WTC11 (cell line): ENCODE measurements around the gene SH2D1B. TPM values are rescaled to one million over a fixed set of nuclear protein-coding genes. Genes with fewer than 3 reads are reported as not detected.

Experiments
- ATAC-seq: fragments of 200-7000 bp; cut with Tn5 transposase; 2 replicates; pipeline ENCODE4 v1.10.0; 2021; ENCODE audit warnings: mild to moderate bottlenecking, moderate library complexity
- CTCF ChIA-PET: fragments of 300-600 bp; sonication (Branson Sonifier 250); formaldehyde crosslinking; loops from one replicate; lab custom pipeline; 2021; ENCODE audit warnings: antibody characterized with exemption; lab: Charles Lee
- POLR2A ChIA-PET: fragments of 350-600 bp; sonication (Branson Sonifier 250); formaldehyde crosslinking; loops from one replicate; lab custom pipeline; 2021; ENCODE audit warnings: antibody characterized with exemption; lab: Charles Lee
- DNase-seq: peaks from one replicate; pipeline ENCODE4 v3.0.0; 2021; ENCODE audit warnings: low spot score
- H3K27ac Mint-ChIP-seq: 2 replicates; pipeline ENCODE4 v1.8.0; 2021; ENCODE audit warnings: mixed read lengths
- H3K27me3 Mint-ChIP-seq: 2 replicates; pipeline ENCODE4 v1.8.0; 2021; ENCODE audit warnings: low read depth, mild to moderate bottlenecking, moderate library complexity, mixed read lengths
- H3K36me3 Mint-ChIP-seq: 2 replicates; pipeline ENCODE4 v1.8.0; 2021; ENCODE audit warnings: mixed read lengths
- H3K4me1 Mint-ChIP-seq: 2 replicates; pipeline ENCODE4 v1.8.0; 2022; ENCODE audit warnings: mixed read lengths
- H3K4me3 Mint-ChIP-seq: 2 replicates; pipeline ENCODE4 v1.8.0; 2021; ENCODE audit warnings: mild to moderate bottlenecking, moderate library complexity, mixed read lengths
- H3K9me3 Mint-ChIP-seq: 2 replicates; pipeline ENCODE4 v1.8.0; 2021; ENCODE audit warnings: mixed read lengths
- CBFB ChIP-seq: sonication (generic); formaldehyde crosslinking; IDR thresholded peaks from 2 replicates; pipeline ENCODE4 v1.8.1; 2022; ENCODE audit warnings: mild to moderate bottlenecking, low read depth, missing genetic modification reagents
- ELF4 ChIP-seq: sonication (generic); formaldehyde crosslinking; IDR thresholded peaks from 2 replicates; pipeline ENCODE4 v1.8.1; 2022; ENCODE audit warnings: low read depth, mild to moderate bottlenecking, moderate library complexity, missing genetic modification reagents
- ETV6 ChIP-seq: sonication (generic); formaldehyde crosslinking; IDR thresholded peaks from 2 replicates; pipeline ENCODE4 v1.8.1; 2022; ENCODE audit warnings: mild to moderate bottlenecking, missing genetic modification reagents
- GRHL2 ChIP-seq: fragments of 250-450 bp; sonication (Bioruptor Pico); IDR thresholded peaks from 2 replicates; pipeline ENCODE4 v1.8.0; 2022; ENCODE audit warnings: mild to moderate bottlenecking, moderate library complexity; ENCODE audit not compliant: insufficient replicate concordance, severe bottlenecking
- JAZF1 ChIP-seq: fragments of 250-450 bp; sonication (Bioruptor Pico); IDR thresholded peaks from 2 replicates; pipeline ENCODE4 v1.9.0; 2021; ENCODE audit warnings: moderate library complexity, mild to moderate bottlenecking, inconsistent platforms
- JUN ChIP-seq: sonication (generic); formaldehyde crosslinking; IDR thresholded peaks from 2 replicates; pipeline ENCODE4 v1.8.0; 2023; ENCODE audit warnings: mild to moderate bottlenecking, missing genetic modification reagents
- KAT7 ChIP-seq: sonication (generic); formaldehyde crosslinking; IDR thresholded peaks from 2 replicates; pipeline ENCODE4 v1.8.1; 2023; ENCODE audit warnings: missing genetic modification reagents, mild to moderate bottlenecking, borderline replicate concordance
- MYBL2 ChIP-seq: sonication (generic); formaldehyde crosslinking; IDR thresholded peaks from 2 replicates; pipeline ENCODE4 v1.8.1; 2023; ENCODE audit warnings: mild to moderate bottlenecking, moderate library complexity, missing genetic modification reagents
- NR2C2 ChIP-seq: sonication (generic); formaldehyde crosslinking; IDR thresholded peaks from 2 replicates; pipeline ENCODE4 v1.8.0; 2022; ENCODE audit warnings: mild to moderate bottlenecking, missing genetic modification reagents
- ZBTB21 ChIP-seq: sonication (generic); formaldehyde crosslinking; IDR thresholded peaks from 2 replicates; pipeline ENCODE4 v1.8.1; 2023; ENCODE audit warnings: mild to moderate bottlenecking, missing genetic modification reagents, borderline replicate concordance
- total RNA-seq: library from RNA; stranded (reverse); gene quantifications from 3 replicates; pipeline ENCODE4 v1.2.3, GENCODE V29; 2021
- TF ChIP-seq, protein P1 (sequence below): sonication (generic); formaldehyde crosslinking; IDR thresholded peaks from 2 replicates; pipeline ENCODE4 v1.8.1; 2023; ENCODE audit warnings: mild to moderate bottlenecking, missing genetic modification reagents, moderate library complexity
- TF ChIP-seq, protein P2 (sequence below): sonication (generic); formaldehyde crosslinking; IDR thresholded peaks from 2 replicates; pipeline ENCODE4 v1.8.1; 2022; ENCODE audit warnings: mild to moderate bottlenecking, missing genetic modification reagents, moderate library complexity, borderline replicate concordance
- TF ChIP-seq, protein P3 (sequence below): fragments of 250-450 bp; sonication (Bioruptor Pico); IDR thresholded peaks from 2 replicates; pipeline ENCODE4 v1.8.0; 2021; ENCODE audit warnings: mild to moderate bottlenecking
- TF ChIP-seq, protein P4 (sequence below): sonication (generic); formaldehyde crosslinking; IDR thresholded peaks from 2 replicates; pipeline ENCODE4 v1.8.1; 2022; ENCODE audit warnings: missing genetic modification reagents, borderline replicate concordance
- TF ChIP-seq, protein P5 (sequence below): fragments of 200-600 bp; IDR thresholded peaks from 2 replicates; pipeline ENCODE4 v1.8.0; 2022; ENCODE audit warnings: antibody characterized with exemption
- TF ChIP-seq, protein P6 (sequence below): sonication (generic); formaldehyde crosslinking; IDR thresholded peaks from 2 replicates; pipeline ENCODE4 v1.8.1; 2023; ENCODE audit warnings: mild to moderate bottlenecking, missing genetic modification reagents
- TF ChIP-seq, protein P7 (sequence below): sonication (generic); formaldehyde crosslinking; IDR thresholded peaks from 2 replicates; pipeline ENCODE4 v1.8.1; 2023; ENCODE audit warnings: mild to moderate bottlenecking, missing genetic modification reagents, moderate library complexity

The SH2D1B gene
- total RNA-seq, 1 experiment from 2014 or later: not detected

DNA sequence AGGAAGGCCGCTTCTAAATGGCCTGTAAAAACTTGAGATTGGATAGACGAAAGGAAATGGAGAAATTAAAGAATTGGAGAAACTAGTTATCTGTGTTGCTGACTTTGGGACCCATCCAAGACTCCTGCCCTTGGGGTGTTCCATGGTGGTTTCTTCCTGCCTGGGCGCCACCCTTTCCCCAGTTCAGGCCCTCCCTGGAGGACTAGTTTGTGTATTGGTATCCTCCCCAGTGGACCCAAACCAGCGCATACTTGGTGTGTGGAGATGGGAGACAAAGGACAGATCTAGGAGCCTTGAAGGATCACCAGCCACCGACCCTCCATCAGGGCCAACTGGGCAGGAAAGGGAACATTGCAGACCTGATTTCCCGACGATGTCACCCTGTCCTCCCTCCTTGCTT, 42.4 kb downstream of the SH2D1B start (continued):
- no peak for TF ChIP-seq NR2C2 (CRISPR knock-in tag)

DNA sequence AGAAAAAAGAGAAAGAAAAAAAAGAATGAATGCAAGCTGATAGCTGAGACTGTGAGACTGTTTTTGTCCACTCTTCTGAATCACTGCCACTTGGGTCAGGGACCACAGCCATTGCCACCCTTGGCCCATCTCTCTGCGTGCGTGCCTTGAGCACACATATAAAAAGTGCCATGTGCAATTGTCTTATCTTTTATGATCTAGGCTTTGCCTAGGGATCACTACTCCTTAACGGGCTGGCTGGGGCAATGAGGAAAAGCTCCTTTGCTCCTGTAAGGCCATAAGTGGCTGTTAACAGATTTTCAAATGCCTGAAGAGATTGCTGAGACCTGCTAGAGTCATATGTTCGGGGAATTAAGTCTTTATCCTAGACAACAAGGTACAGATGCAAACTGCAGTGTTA, 43.5 kb downstream of the SH2D1B start:
- no peaks in the 10 kb centered on the region for H3K9me3 Mint-ChIP-seq
- H3K4me3 Mint-ChIP-seq: no peak overlapping the region
- no peaks in the 10 kb centered on the region for H3K27me3 Mint-ChIP-seq
- H3K27ac Mint-ChIP-seq: no peak overlapping the region; the same call in 1 of the 2 replicates
- no peaks in the 10 kb centered on the region for H3K4me1 Mint-ChIP-seq
- no peak for TF ChIP-seq KAT7 (CRISPR knock-in tag)
- TF ChIP-seq MYBL2 (CRISPR knock-in tag): no peak
- TF ChIP-seq, protein P1, sequence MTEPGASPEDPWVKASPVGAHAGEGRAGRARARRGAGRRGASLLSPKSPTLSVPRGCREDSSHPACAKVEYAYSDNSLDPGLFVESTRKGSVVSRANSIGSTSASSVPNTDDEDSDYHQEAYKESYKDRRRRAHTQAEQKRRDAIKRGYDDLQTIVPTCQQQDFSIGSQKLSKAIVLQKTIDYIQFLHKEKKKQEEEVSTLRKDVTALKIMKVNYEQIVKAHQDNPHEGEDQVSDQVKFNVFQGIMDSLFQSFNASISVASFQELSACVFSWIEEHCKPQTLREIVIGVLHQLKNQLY (CRISPR knock-in tag): no peak
- TF ChIP-seq CBFB: no peak
- no peak for TF ChIP-seq GRHL2
- ChIA-PET POLR2A (no interaction called here), CTCF (interaction anchor here (4.1 kb wide), 1 partner anchor 11 kb away, joined by 27 read pairs; no protein-coding TSS in a partner anchor)
- peaks cover 2% of the 10 kb centered on the region; the same call in 1 of the 2 replicates for H3K36me3 Mint-ChIP-seq
- DNase-seq: no peak
- no peak for ATAC-seq

DNA sequence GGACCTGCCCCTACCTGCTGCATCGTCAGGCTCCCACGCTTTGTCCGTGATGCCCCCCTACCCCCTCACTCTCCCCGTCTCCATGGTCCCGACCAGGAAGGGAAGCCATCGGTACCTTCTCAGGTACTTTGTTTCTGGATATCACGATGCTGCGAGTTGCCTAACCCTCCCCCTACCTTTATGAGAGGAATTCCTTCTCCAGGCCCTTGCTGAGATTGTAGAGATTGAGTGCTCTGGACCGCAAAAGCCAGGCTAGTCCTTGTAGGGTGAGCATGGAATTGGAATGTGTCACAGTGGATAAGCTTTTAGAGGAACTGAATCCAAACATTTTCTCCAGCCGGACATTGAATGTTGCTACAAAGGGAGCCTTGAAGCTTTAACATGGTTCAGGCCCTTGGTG, 44.2 kb downstream of the SH2D1B start:
- no peaks in the 10 kb centered on the region for H3K4me1 Mint-ChIP-seq

More for the DNA sequence above, 44.2 kb downstream of the SH2D1B start:
- no peak overlapping the region for H3K4me3 Mint-ChIP-seq
- TF ChIP-seq ETV6 (CRISPR knock-in tag) (no peak), ELF4 (CRISPR knock-in tag) (no peak), JUN (CRISPR knock-in tag) (no peak), JAZF1 (no peak), KAT7 (CRISPR knock-in tag) (no peak), ZBTB21 (CRISPR knock-in tag) (no peak)
- TF ChIP-seq, protein P2, sequence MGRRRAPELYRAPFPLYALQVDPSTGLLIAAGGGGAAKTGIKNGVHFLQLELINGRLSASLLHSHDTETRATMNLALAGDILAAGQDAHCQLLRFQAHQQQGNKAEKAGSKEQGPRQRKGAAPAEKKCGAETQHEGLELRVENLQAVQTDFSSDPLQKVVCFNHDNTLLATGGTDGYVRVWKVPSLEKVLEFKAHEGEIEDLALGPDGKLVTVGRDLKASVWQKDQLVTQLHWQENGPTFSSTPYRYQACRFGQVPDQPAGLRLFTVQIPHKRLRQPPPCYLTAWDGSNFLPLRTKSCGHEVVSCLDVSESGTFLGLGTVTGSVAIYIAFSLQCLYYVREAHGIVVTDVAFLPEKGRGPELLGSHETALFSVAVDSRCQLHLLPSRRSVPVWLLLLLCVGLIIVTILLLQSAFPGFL: no peak
- TF ChIP-seq, protein P3, sequence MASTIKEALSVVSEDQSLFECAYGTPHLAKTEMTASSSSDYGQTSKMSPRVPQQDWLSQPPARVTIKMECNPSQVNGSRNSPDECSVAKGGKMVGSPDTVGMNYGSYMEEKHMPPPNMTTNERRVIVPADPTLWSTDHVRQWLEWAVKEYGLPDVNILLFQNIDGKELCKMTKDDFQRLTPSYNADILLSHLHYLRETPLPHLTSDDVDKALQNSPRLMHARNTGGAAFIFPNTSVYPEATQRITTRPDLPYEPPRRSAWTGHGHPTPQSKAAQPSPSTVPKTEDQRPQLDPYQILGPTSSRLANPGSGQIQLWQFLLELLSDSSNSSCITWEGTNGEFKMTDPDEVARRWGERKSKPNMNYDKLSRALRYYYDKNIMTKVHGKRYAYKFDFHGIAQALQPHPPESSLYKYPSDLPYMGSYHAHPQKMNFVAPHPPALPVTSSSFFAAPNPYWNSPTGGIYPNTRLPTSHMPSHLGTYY (CRISPR knock-in tag): no peak
- TF ChIP-seq, protein P4, sequence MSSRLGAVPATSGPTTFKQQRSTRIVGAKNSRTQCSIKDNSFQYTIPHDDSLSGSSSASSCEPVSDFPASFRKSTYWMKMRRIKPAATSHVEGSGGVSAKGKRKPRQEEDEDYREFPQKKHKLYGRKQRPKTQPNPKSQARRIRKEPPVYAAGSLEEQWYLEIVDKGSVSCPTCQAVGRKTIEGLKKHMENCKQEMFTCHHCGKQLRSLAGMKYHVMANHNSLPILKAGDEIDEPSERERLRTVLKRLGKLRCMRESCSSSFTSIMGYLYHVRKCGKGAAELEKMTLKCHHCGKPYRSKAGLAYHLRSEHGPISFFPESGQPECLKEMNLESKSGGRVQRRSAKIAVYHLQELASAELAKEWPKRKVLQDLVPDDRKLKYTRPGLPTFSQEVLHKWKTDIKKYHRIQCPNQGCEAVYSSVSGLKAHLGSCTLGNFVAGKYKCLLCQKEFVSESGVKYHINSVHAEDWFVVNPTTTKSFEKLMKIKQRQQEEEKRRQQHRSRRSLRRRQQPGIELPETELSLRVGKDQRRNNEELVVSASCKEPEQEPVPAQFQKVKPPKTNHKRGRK (CRISPR knock-in tag): no peak
- TF ChIP-seq, protein P5, sequence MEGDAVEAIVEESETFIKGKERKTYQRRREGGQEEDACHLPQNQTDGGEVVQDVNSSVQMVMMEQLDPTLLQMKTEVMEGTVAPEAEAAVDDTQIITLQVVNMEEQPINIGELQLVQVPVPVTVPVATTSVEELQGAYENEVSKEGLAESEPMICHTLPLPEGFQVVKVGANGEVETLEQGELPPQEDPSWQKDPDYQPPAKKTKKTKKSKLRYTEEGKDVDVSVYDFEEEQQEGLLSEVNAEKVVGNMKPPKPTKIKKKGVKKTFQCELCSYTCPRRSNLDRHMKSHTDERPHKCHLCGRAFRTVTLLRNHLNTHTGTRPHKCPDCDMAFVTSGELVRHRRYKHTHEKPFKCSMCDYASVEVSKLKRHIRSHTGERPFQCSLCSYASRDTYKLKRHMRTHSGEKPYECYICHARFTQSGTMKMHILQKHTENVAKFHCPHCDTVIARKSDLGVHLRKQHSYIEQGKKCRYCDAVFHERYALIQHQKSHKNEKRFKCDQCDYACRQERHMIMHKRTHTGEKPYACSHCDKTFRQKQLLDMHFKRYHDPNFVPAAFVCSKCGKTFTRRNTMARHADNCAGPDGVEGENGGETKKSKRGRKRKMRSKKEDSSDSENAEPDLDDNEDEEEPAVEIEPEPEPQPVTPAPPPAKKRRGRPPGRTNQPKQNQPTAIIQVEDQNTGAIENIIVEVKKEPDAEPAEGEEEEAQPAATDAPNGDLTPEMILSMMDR: no peak
- TF ChIP-seq, protein P6, sequence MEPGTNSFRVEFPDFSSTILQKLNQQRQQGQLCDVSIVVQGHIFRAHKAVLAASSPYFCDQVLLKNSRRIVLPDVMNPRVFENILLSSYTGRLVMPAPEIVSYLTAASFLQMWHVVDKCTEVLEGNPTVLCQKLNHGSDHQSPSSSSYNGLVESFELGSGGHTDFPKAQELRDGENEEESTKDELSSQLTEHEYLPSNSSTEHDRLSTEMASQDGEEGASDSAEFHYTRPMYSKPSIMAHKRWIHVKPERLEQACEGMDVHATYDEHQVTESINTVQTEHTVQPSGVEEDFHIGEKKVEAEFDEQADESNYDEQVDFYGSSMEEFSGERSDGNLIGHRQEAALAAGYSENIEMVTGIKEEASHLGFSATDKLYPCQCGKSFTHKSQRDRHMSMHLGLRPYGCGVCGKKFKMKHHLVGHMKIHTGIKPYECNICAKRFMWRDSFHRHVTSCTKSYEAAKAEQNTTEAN: no peak
- TF ChIP-seq, protein P7, sequence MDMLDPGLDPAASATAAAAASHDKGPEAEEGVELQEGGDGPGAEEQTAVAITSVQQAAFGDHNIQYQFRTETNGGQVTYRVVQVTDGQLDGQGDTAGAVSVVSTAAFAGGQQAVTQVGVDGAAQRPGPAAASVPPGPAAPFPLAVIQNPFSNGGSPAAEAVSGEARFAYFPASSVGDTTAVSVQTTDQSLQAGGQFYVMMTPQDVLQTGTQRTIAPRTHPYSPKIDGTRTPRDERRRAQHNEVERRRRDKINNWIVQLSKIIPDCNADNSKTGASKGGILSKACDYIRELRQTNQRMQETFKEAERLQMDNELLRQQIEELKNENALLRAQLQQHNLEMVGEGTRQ: no peak
- no peak overlapping the region for H3K27ac Mint-ChIP-seq
- peaks cover 2% of the 10 kb centered on the region; the same call in 1 of the 2 replicates for H3K36me3 Mint-ChIP-seq
- ATAC-seq (no peak), DNase-seq (no peak)
- H3K9me3 Mint-ChIP-seq: no peaks in the 10 kb centered on the region
- ChIA-PET CTCF (interaction anchor here (1.5 to 4.1 kb wide), 3 partner anchors 10 to 312 kb away, joined by 3 to 27 read pairs (median 6); no protein-coding TSS in a partner anchor), POLR2A (no interaction called here)
- H3K27me3 Mint-ChIP-seq: no peaks in the 10 kb centered on the region
